Measurements from ENCODE around the gene ECSIT. TPM values are rescaled to one million over a fixed set of nuclear protein-coding genes. Genes with fewer than 3 reads are reported as not detected.

The ECSIT gene, protein sequence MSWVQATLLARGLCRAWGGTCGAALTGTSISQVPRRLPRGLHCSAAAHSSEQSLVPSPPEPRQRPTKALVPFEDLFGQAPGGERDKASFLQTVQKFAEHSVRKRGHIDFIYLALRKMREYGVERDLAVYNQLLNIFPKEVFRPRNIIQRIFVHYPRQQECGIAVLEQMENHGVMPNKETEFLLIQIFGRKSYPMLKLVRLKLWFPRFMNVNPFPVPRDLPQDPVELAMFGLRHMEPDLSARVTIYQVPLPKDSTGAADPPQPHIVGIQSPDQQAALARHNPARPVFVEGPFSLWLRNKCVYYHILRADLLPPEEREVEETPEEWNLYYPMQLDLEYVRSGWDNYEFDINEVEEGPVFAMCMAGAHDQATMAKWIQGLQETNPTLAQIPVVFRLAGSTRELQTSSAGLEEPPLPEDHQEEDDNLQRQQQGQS
- total RNA-seq = 43.5 TPM

DNA sequence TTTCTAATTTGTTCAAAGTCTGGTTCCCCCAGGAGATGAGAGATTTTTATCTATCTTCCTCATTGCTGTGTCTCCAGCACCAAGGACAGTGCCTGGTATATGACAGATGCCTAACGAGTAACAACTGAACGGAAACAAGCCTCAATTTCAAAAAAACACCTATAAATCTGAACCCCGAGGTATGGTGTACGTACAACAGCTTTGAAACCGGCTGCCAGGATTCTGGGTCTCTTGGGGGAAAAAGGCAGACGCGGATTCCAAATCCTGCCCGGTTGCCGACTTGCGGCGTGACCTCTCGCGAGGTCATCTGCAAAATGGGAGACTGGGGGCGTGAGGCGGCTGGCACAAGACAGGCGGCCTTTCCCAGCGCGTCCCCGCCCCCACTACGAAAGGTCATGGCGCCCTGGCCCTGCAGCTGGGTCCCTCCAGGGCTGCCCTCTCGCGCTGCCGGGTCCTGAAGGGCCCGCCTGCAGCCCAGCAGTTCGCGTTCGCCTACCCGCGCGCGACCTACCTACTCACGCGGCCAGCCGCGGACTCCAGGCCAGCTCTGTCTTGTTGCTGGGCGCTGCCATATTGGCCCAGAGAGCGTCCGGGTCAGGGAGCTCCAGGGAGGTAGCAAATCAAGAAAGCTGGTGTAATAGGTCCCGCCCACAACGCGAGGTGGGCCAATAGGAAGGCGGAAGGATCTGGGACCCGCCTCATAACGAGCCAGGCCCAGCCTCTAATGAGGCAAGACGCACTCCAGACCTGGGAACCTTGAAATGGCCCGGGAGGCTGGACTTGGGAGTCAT, at the start of gene ECSIT:
TSS of gene ECSIT (minus strand) at position 584 of the 791 bp plus-strand sequence. CDS start 9,964 bp downstream, outside the sequence.

GRCh38 chr19:11577451-11578257, 48.7 kb upstream of the ECSIT start, which contains the start of gene ACP5:
Gene ACP5, minus strand, starts transcription at chr19:11577645. Its CDS starts 328 bp downstream, at chr19:11577317.

DNA sequence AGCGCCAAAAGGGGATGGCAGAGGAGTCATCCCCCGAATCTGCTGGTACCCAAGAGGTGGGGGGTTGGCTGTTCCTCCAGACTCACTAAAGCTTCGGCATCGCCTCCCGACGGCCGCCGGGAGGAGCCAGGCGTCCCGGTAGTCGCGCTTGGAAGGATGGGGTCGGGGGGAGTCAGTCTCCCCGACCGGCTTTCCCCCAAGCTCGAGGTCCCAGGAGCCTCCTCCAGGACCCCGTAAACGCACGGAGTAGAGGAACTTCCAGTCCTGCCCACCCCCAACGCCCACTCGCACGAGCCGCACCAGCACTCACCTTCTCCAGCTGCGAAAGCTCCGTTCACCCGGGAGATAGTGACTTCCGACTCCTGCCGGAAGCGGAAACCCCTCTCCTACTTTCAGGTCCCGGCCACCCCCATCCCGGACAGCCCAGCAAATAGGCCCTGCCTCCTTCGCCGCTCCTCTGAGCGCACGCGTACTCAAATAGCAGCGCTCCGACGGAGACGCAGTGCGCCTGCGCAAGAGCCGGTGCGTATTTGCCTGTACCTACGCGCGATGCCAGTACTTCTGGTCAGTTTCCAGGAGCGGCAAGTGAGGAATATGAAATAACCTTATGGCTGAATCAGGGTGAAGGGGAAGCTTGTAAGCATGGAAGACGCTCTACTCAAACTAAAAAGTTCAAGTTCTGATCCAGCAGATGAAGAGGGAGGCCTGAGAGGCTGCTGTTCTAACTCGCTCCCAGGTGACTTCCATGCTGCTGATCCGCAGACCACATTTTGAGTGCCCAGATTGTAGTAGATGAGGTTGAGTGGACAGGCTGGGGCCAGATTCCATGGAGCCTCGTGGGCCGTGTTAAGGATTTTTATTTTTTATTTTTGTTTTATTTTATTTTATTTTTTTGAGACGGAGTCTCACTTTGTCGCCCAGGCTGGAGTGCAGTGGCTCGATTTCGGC, 30.2 kb upstream of the ECSIT start, which contains the start of gene ELOF1:
TSS of gene ELOF1 (minus strand) at position 350 of the 948 bp plus-strand sequence. CDS start 4,883 bp downstream, outside the sequence.

DNA sequence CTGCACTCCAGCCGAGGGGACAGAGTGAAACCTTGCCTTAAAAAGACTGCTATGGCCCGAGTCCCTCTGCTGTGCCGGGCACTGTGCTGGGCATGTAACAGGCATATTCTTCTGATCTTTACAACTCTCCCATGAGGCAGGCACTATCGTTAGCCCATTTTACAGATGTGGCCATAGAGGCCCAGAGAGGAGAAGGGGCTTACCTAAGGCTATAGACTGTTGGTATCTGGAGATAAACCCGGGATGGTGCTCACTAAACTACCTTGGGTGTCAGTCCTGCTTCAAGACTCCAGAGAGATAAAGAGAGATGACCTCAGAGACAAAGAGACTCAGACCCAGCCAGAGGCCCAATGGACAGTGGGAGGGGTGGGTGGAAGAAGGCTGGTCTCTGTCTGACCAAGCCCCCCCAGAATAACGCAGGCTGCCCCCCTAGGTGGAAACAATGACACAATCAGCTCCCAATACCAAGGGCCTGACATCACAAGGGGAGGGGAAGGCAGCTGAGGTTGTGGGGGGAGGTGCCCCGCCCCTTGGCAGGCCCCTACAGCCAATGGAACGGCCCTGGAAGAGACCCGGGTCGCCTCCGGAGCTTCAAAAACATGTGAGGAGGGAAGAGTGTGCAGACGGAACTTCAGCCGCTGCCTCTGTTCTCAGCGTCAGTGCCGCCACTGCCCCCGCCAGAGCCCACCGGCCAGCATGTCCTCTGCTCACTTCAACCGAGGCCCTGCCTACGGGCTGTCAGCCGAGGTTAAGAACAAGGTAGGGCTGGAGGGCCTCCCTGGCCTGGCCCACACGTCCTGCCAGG, 9.5 kb upstream of the ECSIT start, which contains the start of gene CNN1:
TSS of gene CNN1 (plus strand) at position 620 of the 805 bp plus-strand sequence. CDS start at position 697, 77 bp downstream.

DNA sequence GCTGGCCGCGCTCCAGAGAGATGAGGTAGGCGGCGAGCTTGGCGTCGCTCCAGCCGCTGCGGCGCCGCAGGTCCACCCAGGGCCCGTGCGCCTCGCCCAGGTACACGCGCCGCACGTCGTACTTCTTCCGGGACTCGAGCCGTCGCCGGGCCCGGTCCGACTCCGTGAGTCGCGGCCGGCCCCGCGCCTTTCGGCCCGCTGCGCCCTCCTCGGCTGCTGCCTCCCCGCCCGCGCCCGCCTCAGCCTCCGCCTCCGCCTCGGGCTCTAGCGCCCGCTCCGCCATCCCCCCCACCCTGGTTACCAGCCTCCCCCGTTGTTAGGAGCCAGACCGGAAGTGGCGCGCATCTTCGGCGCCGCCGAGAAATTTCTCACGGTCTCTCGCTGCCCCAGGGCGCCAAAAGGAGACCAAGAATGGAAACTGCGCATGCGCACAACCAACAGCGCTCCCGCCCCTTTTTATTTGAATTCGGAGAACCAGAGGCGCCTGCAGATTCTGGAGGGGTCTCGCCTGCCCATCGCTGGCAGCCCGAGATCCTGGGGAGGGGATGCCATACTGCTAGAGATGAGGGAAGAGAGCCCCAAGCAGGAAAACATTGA, 23.3 kb downstream of the ECSIT start, which contains the start of gene ZNF653:
TSS of gene ZNF653 (minus strand) at position 336 of the 597 bp plus-strand sequence. CDS start at position 283, 53 bp downstream.

DNA sequence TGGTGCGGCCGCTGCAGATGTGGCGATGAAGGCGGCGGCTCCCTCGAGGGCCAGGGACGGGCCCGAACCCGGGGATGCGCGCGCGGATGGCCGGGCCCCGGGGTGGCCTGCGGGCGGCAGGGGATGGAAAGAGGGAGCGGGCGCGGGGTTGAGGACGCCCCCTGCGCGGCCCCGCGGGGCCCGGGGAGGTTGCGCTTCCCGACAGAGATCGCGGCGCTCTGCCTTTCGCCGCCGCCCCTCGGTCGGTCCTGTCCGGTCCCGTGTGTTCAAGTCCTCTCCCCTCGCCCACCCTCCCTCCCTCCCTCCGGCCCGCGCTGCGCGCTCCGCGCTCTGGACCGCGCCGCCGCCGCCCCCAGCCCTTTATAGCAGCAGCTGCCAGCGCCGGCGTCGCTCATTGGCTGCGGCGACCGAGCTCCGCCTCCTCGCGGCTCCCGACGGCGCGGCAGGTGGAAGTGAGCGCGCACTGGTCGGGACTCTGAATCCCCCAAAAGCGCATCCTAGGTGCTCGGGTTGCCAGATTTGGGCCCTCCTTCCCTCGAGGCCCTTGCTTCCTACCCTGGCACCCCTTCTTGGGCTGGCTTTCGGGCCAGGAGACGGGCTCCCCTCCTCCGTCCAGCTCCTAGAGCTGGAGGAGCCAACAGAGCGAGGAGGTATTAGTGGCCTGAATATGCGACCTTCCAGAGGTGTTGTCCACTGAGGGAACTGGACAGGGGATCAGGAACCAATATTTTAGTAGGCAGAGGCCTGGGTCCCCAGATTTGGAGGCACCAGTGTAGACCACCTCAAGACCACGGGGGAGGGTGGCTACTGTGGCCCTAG, 48.0 kb downstream of the ECSIT start, which contains the start of gene ELAVL3:
TSS of gene ELAVL3 (minus strand) at position 332 of the 819 bp plus-strand sequence. CDS start 438 bp downstream, outside the sequence.

Other genes starting within 250 kb of the ECSIT start
- gene TSPAN16, start 233.0 kb downstream of the ECSIT start, total RNA-seq = not detected
- 17.7 TPM for gene RAB3D, start 189.5 kb downstream of the ECSIT start, total RNA-seq
- 83.0 TPM for gene TMEM205, start 182.9 kb downstream of the ECSIT start, total RNA-seq
- 55.9 TPM for gene CCDC159, start 182.6 kb downstream of the ECSIT start, total RNA-seq
- 16.8 TPM for gene PLPPR2, start 173.7 kb downstream of the ECSIT start, total RNA-seq
- 1.5 TPM for gene SWSAP1, start 154.5 kb downstream of the ECSIT start, total RNA-seq
- gene EPOR, start 144.8 kb downstream of the ECSIT start, total RNA-seq = 3.4 TPM
- gene RGL3, start 109.8 kb downstream of the ECSIT start, total RNA-seq = 2.5 TPM
- gene ODAD3, start 94.0 kb downstream of the ECSIT start, total RNA-seq = 0.27 TPM
- 110 TPM for gene PRKCSH, start 93.5 kb downstream of the ECSIT start, total RNA-seq
- gene ELAVL3, start 48.1 kb downstream of the ECSIT start, total RNA-seq = 38.3 TPM
- 12.9 TPM for gene ZNF653, start 23.3 kb downstream of the ECSIT start, total RNA-seq
- 43.3 TPM for gene CNN1, start 9.7 kb upstream of the ECSIT start, total RNA-seq
- 23.4 TPM for gene ELOF1, start 30.1 kb upstream of the ECSIT start, total RNA-seq
- 16.7 TPM for gene ACP5, start 48.5 kb upstream of the ECSIT start, total RNA-seq
- 56.4 TPM for gene ZNF627, start 68.3 kb upstream of the ECSIT start, total RNA-seq
- gene ZNF823, start 209.8 kb upstream of the ECSIT start, total RNA-seq = 16.1 TPM
- 36.7 TPM for gene ZNF441, start 237.9 kb upstream of the ECSIT start, total RNA-seq

Measured in camera-type eye (tissue), 1 donor.